Peyer's patch (tissue), 4 donors: ENCODE results near the gene PRRC2B.

ENCODE experiments used
- POLR2A ChIP-seq, 2 donors: fragments of 450-650 bp; IDR thresholded peaks; one replicate each; pipeline ENCODE4 v1.5.1; 2017; ENCODE audit warnings: antibody characterized with exemption in 2 of 2, mild to moderate bottlenecking in 2 of 2, moderate library complexity in 2 of 2
- TF ChIP-seq, protein P1 (sequence below), 6 experiments: fragments of 450-650 bp in 4 of 6; fragments of 200-600 bp in 2 of 6; sonication (generic) in 1 of 6; IDR thresholded peaks; one replicate each; pipeline ENCODE4 v1.5.1; 2017 to 2019; ENCODE audit warnings: antibody characterized with exemption in 6 of 6, mild to moderate bottlenecking in 3 of 6, moderate library complexity in 1 of 6

DNA sequence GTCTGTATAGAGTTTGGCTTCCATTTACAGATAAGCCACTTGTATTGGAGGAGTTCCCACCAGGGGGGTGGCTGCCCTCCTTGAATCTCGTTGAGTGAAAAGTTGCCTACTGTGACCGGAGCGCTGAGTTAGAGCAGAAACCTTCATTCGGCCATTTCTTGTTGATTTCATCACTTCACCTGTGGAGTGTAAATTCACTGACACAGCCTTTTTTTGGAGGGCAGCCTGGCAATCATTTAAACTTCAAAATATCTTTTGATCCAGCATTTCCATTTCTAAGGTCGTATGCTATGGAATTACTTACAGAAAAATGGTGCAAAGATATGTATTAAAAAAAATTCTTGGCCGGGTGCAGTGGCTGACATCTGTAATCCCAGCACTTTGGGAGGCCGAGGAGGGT, 40.8 kb downstream of the PRRC2B start:
- TF ChIP-seq, protein P1, sequence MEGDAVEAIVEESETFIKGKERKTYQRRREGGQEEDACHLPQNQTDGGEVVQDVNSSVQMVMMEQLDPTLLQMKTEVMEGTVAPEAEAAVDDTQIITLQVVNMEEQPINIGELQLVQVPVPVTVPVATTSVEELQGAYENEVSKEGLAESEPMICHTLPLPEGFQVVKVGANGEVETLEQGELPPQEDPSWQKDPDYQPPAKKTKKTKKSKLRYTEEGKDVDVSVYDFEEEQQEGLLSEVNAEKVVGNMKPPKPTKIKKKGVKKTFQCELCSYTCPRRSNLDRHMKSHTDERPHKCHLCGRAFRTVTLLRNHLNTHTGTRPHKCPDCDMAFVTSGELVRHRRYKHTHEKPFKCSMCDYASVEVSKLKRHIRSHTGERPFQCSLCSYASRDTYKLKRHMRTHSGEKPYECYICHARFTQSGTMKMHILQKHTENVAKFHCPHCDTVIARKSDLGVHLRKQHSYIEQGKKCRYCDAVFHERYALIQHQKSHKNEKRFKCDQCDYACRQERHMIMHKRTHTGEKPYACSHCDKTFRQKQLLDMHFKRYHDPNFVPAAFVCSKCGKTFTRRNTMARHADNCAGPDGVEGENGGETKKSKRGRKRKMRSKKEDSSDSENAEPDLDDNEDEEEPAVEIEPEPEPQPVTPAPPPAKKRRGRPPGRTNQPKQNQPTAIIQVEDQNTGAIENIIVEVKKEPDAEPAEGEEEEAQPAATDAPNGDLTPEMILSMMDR (IDR thresholded peaks at IDR 0.05), result no peak
- TF ChIP-seq POLR2A (IDR thresholded peaks at IDR 0.05), result no peak
